ENCODE results near the gene PLCD3.

PLCD3 gene

GRCh38 chr17:45129940-45130680 is 2.2 kb downstream of the PLCD3 start:
- TF ChIP-seq POLR2AphosphoS5 (IDR thresholded peaks at IDR 0.05; ENCODE audit: low read depth, low read length) = no peak
- TF ChIP-seq TAF1 (IDR thresholded peaks at IDR 0.05; ENCODE audit: borderline replicate concordance, insufficient read depth, low read length) = no peak
- TF ChIP-seq SIN3A (IDR thresholded peaks at IDR 0.05; ENCODE audit: borderline replicate concordance, insufficient read depth, low read length) = no peak
- TF ChIP-seq FOXP2 (optimal IDR thresholded peaks at IDR 0.05; ENCODE audit: borderline replicate concordance, extremely low read depth, extremely low read length, insufficient read depth) = no peak
- TF ChIP-seq REST (IDR thresholded peaks at IDR 0.05; ENCODE audit: insufficient read depth in 1 of 2, low read depth in 2 of 2, low read length in 2 of 2) = no peak

- no peak for TF ChIP-seq TAF1 (IDR thresholded peaks at IDR 0.05; ENCODE audit: borderline replicate concordance, insufficient read depth, low read length)
- TF ChIP-seq SIN3A (IDR thresholded peaks at IDR 0.05; ENCODE audit: borderline replicate concordance, insufficient read depth, low read length) = no peak
- TF ChIP-seq FOXP2 (optimal IDR thresholded peaks at IDR 0.05; ENCODE audit: borderline replicate concordance, extremely low read depth, extremely low read length, insufficient read depth) = no peak
- no peak for TF ChIP-seq REST (IDR thresholded peaks at IDR 0.05; ENCODE audit: insufficient read depth in 1 of 2, low read depth in 2 of 2, low read length in 2 of 2)
- TF ChIP-seq POLR2AphosphoS5 (IDR thresholded peaks at IDR 0.05; ENCODE audit: low read depth, low read length) = no peak
Measured at GRCh38 chr17:45129426-45129939, 2.8 kb downstream of the PLCD3 start.

GRCh38 chr17:45128989-45129388 is 3.3 kb downstream of the PLCD3 start:
- TF ChIP-seq FOXP2 (optimal IDR thresholded peaks at IDR 0.05; ENCODE audit: borderline replicate concordance, extremely low read depth, extremely low read length, insufficient read depth) (no peak), POLR2AphosphoS5 (IDR thresholded peaks at IDR 0.05; ENCODE audit: low read depth, low read length) (no peak)

GRCh38 chr17:45128331-45128730 is 4.0 kb downstream of the PLCD3 start:
- TF ChIP-seq REST (IDR thresholded peaks at IDR 0.05; ENCODE audit: insufficient read depth in 1 of 2, low read depth in 2 of 2, low read length in 2 of 2) (no peak), FOXP2 (optimal IDR thresholded peaks at IDR 0.05; ENCODE audit: borderline replicate concordance, extremely low read depth, extremely low read length, insufficient read depth) (no peak), TAF1 (IDR thresholded peaks at IDR 0.05; ENCODE audit: borderline replicate concordance, insufficient read depth, low read length) (no peak), POLR2AphosphoS5 (IDR thresholded peaks at IDR 0.05; ENCODE audit: low read depth, low read length) (no peak), SIN3A (IDR thresholded peaks at IDR 0.05; ENCODE audit: borderline replicate concordance, insufficient read depth, low read length) (no peak)

- TF ChIP-seq REST (IDR thresholded peaks at IDR 0.05; ENCODE audit: insufficient read depth in 1 of 2, low read depth in 2 of 2, low read length in 2 of 2) = no peak
Measured at GRCh38 chr17:45127548-45128300, 4.6 kb downstream of the PLCD3 start.

All from PFSK-1 (cell line).